HG02973 (cell line): Measurements from ENCODE around the gene MYO15A.

Experiments used
- ATAC-seq: cut with Tn5 transposase; IDR thresholded peaks from one replicate; pipeline ENCODE4 v1.9.1; 2021; ENCODE audit warnings: moderate library complexity; ENCODE audit not compliant: unreplicated experiment

MYO15A gene

GRCh38 chr17:18101828-18102227 is 6.7 kb upstream of the MYO15A start:
- ATAC-seq: no peak

GRCh38 chr17:18102640-18103039 is 5.9 kb upstream of the MYO15A start:
- ATAC-seq: no peak

- no peak for ATAC-seq
Observed at GRCh38 chr17:18105027-18105426, 3.5 kb upstream of the MYO15A start.

GRCh38 chr17:18105595-18105994 is 3.0 kb upstream of the MYO15A start:
- no peak for ATAC-seq

- no peak for ATAC-seq
Observed at GRCh38 chr17:18106211-18106610, 2.3 kb upstream of the MYO15A start.

- no peak for ATAC-seq
Observed at GRCh38 chr17:18107061-18107790, 1.3 kb upstream of the MYO15A start.

GRCh38 chr17:18107971-18108370 is 585 bp upstream of the MYO15A start:
- no peak for ATAC-seq

GRCh38 chr17:18109935-18110485 is 1.5 kb downstream of the MYO15A start:
- ATAC-seq: no peak

- ATAC-seq: no peak
Observed at GRCh38 chr17:18110636-18111145, 2.1 kb downstream of the MYO15A start.

GRCh38 chr17:18111330-18111971 is 2.9 kb downstream of the MYO15A start:
- ATAC-seq: no peak

- ATAC-seq: no peak
Observed at GRCh38 chr17:18115517-18115916, 7.0 kb downstream of the MYO15A start.

- ATAC-seq: no peak
Observed at GRCh38 chr17:18116078-18116477, 7.5 kb downstream of the MYO15A start.

GRCh38 chr17:18117533-18117932 is 9.0 kb downstream of the MYO15A start:
- no peak for ATAC-seq

GRCh38 chr17:18117982-18118975 is 9.7 kb downstream of the MYO15A start:
- ATAC-seq: no peak

GRCh38 chr17:18119166-18119745 is 10.7 kb downstream of the MYO15A start:
- ATAC-seq: no peak

- no peak for ATAC-seq
Observed at GRCh38 chr17:18119938-18120337, 11.4 kb downstream of the MYO15A start.

GRCh38 chr17:18120461-18121017 is 12.0 kb downstream of the MYO15A start:
- ATAC-seq: no peak

GRCh38 chr17:18121144-18121910 is 12.8 kb downstream of the MYO15A start:
- no peak for ATAC-seq

- no peak for ATAC-seq
Observed at GRCh38 chr17:18122990-18123753, 14.6 kb downstream of the MYO15A start.
